ENCODE data around the gene SAP25.

The SAP25 gene

DNA sequence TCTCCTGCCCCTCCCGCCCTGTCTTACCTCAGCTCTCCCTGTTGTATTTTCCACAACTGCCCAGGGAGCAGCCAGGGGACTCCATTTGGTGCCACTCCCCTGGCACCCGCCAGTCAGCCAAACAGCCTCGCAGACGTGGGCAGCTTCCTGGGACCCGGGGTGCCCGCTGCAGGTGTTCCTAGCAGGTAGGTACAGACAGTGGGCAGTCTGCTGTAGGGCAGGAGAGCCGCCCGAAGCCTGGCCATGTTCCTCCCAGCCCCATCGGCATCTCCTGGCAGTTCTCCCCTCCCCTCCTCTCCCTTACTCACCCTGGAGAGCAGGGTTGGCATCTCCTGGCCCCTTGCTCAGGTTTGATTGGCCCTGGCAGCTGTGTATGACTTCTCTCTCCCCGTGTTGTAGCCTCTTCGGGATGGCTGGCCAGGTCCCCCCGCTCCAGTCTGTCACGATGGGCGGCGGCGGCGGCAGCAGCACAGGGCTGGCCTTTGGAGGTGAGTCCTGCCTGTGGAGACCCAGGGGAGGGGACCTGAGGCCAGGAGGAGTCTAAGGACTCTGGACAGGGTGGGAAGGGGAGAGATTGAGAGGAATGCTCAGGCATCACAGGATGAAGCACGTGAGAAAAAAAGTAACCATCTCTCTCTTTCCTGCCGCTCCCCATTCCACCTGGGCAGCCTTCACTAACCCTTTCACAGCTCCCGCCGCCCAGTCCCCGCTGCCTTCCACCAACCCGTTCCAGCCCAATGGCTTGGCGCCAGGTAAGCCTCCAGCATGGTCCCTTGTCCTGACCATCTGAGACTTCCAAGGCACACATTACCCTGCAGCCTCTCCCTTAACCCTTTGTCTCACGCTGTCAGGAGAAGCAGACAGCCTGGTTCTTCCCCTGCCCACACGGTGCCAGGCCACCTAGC lies 11.3 kb downstream of the SAP25 start:
- Histone ChIP-seq H3K27me3 (ENCODE audit: insufficient read depth, low read depth, severe bottlenecking) (no peaks in the 10 kb centered on the region), H3K27ac (no peak overlapping the region), H3K4me3 (ENCODE audit: low read depth, low read length) (no peak overlapping the region), H3K36me3 (peaks cover 2% of the 10 kb centered on the region; the same call in 1 of the 2 replicates), H3K9me3 (ENCODE audit: severe bottlenecking) (no peaks in the 10 kb centered on the region)
- DNase-seq: no peak
- TF ChIP-seq, protein P1, sequence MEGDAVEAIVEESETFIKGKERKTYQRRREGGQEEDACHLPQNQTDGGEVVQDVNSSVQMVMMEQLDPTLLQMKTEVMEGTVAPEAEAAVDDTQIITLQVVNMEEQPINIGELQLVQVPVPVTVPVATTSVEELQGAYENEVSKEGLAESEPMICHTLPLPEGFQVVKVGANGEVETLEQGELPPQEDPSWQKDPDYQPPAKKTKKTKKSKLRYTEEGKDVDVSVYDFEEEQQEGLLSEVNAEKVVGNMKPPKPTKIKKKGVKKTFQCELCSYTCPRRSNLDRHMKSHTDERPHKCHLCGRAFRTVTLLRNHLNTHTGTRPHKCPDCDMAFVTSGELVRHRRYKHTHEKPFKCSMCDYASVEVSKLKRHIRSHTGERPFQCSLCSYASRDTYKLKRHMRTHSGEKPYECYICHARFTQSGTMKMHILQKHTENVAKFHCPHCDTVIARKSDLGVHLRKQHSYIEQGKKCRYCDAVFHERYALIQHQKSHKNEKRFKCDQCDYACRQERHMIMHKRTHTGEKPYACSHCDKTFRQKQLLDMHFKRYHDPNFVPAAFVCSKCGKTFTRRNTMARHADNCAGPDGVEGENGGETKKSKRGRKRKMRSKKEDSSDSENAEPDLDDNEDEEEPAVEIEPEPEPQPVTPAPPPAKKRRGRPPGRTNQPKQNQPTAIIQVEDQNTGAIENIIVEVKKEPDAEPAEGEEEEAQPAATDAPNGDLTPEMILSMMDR (IDR thresholded peaks at IDR 0.05; ENCODE audit: low read depth, low read length): no peak

DNA sequence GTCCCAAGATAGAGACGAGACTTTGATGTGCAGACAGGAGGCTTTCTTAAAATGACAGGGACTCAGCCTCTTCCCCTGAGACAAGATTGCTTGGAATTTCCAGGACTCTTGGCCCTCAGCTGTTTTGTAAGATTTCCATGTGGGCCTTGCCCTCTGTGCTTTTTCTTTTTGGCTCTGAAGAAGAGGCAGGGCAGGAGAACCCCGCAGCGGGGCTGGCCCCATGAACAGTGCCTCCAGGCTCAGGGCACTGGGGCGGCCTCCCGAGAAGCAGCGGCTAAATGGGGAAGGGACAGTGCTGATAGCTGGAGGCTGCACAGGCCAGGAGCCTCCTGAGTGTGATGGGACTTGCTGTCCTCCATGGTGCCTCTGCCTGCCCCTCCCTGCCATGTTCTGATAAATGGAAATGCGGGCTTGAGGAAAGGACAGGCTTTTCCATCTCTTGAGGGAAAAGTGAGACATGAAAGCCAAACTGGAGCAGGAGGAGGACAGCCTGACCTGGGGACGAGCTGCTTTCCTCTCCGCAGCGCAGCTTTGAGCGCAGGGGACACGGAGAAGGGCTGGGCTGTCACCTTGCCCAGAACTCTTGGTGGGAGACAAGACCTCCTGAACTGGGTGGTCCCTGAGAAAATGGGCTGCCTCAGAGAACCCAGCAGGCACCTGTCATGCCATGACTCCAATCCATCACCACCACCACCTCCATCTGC lies 12.1 kb downstream of the SAP25 start:
- Histone ChIP-seq H3K36me3 (peaks cover 2% of the 10 kb centered on the region; the same call in 1 of the 2 replicates), H3K27ac (no peak overlapping the region), H3K9me3 (ENCODE audit: severe bottlenecking) (no peaks in the 10 kb centered on the region), H3K4me3 (ENCODE audit: low read depth, low read length) (no peak overlapping the region), H3K27me3 (ENCODE audit: insufficient read depth, low read depth, severe bottlenecking) (no peaks in the 10 kb centered on the region)
- no peak for DNase-seq
- TF ChIP-seq, protein P1 (IDR thresholded peaks at IDR 0.05; ENCODE audit: low read depth, low read length): no peak

DNA sequence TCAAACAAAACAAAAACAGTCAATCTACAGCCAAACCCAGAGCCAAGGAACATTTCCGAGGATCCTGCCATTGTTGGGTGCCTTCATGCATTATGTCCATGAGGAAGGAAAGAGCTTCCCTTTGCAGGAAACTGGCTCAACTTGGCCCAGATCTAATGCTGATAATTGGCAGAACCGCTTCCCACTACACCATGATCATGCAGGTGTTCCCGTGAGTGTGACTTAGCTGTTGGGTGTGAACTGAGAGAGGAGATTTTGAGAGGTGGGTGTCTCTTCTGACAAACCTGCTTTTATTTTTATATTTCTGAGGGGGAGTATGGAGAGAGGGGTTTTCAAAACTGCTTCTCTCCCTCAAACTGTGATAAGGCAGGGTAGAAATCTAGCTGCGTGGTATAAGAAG lies 14.6 kb downstream of the SAP25 start:
- DNase-seq: no peak
- TF ChIP-seq, protein P1 (IDR thresholded peaks at IDR 0.05; ENCODE audit: low read depth, low read length): no peak
- Histone ChIP-seq H3K36me3 (peaks cover 8% of the 10 kb centered on the region), H3K27ac (no peak overlapping the region), H3K4me3 (ENCODE audit: low read depth, low read length) (no peak overlapping the region), H3K9me3 (ENCODE audit: severe bottlenecking) (no peaks in the 10 kb centered on the region), H3K27me3 (ENCODE audit: insufficient read depth, low read depth, severe bottlenecking) (no peaks in the 10 kb centered on the region)

DNA sequence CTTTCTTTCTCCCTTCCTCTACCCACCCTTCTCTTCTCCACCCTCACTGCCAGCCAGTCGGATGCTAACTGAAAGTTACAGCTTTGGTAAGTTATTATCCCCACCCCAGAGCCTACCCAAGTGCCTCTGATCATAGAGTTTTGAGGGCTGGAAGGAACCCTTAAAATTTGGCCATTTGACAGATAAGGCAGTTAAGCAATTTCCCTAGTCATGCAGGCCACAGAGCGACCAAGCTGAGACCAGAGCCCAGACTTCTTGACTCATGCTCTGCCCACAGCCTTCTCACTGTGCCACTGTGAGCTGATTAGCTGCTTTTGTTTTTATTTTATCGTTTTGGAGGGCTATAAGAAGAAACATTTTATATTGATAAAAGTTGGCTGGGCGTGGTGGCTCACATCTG lies 17.2 kb downstream of the SAP25 start:
- TF ChIP-seq, protein P1 (IDR thresholded peaks at IDR 0.05; ENCODE audit: low read depth, low read length): no peak
- H3K9me3 ChIP-seq (ENCODE audit: severe bottlenecking): no peaks in the 10 kb centered on the region
- H3K27me3 ChIP-seq (ENCODE audit: insufficient read depth, low read depth, severe bottlenecking): no peaks in the 10 kb centered on the region
- no peak overlapping the region for H3K4me3 ChIP-seq (ENCODE audit: low read depth, low read length)
- H3K36me3 ChIP-seq: peaks cover 10% of the 10 kb centered on the region
- DNase-seq: no peak
- no peak overlapping the region for H3K27ac ChIP-seq

DNA sequence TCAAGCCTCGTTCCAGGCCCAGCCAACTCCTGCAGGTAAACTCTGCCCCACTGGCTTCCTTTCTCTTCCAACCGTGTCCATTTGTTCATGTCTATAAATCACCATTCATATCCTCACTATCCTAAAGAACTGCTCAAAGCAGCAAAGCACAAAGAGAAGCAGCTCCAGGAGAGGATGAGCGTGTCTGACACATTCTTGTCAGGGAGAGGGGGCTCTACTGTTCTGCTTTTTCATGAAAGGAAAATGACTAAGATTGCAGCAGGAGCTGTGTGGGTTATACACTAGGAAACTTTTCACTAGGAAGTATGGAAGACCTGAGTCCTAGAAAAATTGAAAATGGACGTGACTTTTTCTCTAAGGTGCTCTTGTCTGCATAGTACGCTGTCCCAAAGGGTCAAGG lies 18.0 kb downstream of the SAP25 start:
- Histone ChIP-seq H3K36me3 (peaks cover 15% of the 10 kb centered on the region), H3K9me3 (ENCODE audit: severe bottlenecking) (no peaks in the 10 kb centered on the region), H3K27me3 (ENCODE audit: insufficient read depth, low read depth, severe bottlenecking) (no peaks in the 10 kb centered on the region), H3K4me3 (ENCODE audit: low read depth, low read length) (no peak overlapping the region), H3K27ac (no peak overlapping the region)
- TF ChIP-seq, protein P1 (IDR thresholded peaks at IDR 0.05; ENCODE audit: low read depth, low read length): no peak
- no peak for DNase-seq
